Heart right ventricle (tissue), 16 donors: ENCODE measurements around the gene CILP. TPM values are rescaled to one million over a fixed set of nuclear protein-coding genes. Genes with fewer than 3 reads are reported as not detected.

Experiments used
- ATAC-seq, 8 donors: fragments of 200-7000 bp; cut with Tn5 transposase; one replicate each; pipeline ENCODE4 v1.9.1; 2020; ENCODE audit warnings: mild to moderate bottlenecking in 8 of 8, moderate library complexity in 8 of 8, moderate number of reproducible peaks in 1 of 8
- DNase-seq, 2 donors: peaks; one replicate each; pipeline ENCODE4 v3.0.0-alpha.2; 2020
- H3K27ac ChIP-seq, 10 donors: fragments of 200-600 bp; sonication (generic) in 2 of 10; one replicate each; pipeline versions ENCODE4 v1.5.0 to v1.8.0; 2020 to 2022; ENCODE audit warnings: mild to moderate bottlenecking in 3 of 10
- H3K27me3 ChIP-seq, 7 donors: fragments of 200-600 bp; one replicate each; pipeline ENCODE4 v1.8.0; 2021 to 2022; ENCODE audit warnings: mild to moderate bottlenecking in 2 of 7
- H3K36me3 ChIP-seq, 9 donors: fragments of 200-600 bp; sonication (generic) in 1 of 9; one replicate each; pipeline versions ENCODE4 v1.5.0 to v1.8.0; 2020 to 2022; ENCODE audit warnings: mild to moderate bottlenecking in 2 of 9
- H3K4me1 ChIP-seq, 9 donors: fragments of 200-600 bp; sonication (generic) in 1 of 9; one replicate each; pipeline versions ENCODE4 v1.5.0 to v1.8.0; 2020 to 2022; ENCODE audit warnings: mild to moderate bottlenecking in 4 of 9
- H3K4me3 ChIP-seq, 10 donors: fragments of 200-600 bp; sonication (generic) in 2 of 10; one replicate each; pipeline versions ENCODE4 v1.5.0 to v1.8.0; 2020 to 2022; ENCODE audit warnings: mild to moderate bottlenecking in 7 of 10, moderate library complexity in 2 of 10
- H3K9me3 ChIP-seq, 11 donors: fragments of 200-600 bp in 10 of 11; sonication (generic) in 2 of 11; one replicate each; pipeline versions ENCODE4 v1.5.0 to v1.8.0; 2013 to 2022; ENCODE audit warnings: mild to moderate bottlenecking in 2 of 11, control low read depth in 1 of 11, moderate library complexity in 1 of 11
- WGBS, 2 donors: extraction: QIAGEN DNeasy Blood & Tissue Kit; methylation state at CpG; one replicate each; pipeline ENCODE4 v1.1.7; 2013; ENCODE audit warnings: inconsistent platforms in 1 of 2; 5-methylcytosine and 5-hydroxymethylcytosine counted together
- intact Hi-C, 10 donors: fragments of 100-400 bp; cut with DNase I; formaldehyde crosslinking; loops; one replicate each; pipeline versions ENCODE4 v1.11.1 to v1.14.2; 2022
- polyA plus RNA-seq, 2 donors: library from polyadenylated mRNA; stranded (reverse); fragments of 200-250 nt; gene quantifications; one replicate each; pipeline ENCODE4 v1.2.3, GENCODE V29; 2013
- total RNA-seq, 10 donors: library from RNA; stranded (reverse); fragmentation: NEBNext Ultra II Directional in 3 of 10; extraction: Animal tissue kit (Norgen Biotek cat#: 25700) in 3 of 10; gene quantifications; one replicate each; pipeline versions ENCODE4 v1.2.1 to v1.2.4, GENCODE V29; 2021 to 2023
- TF ChIP-seq, protein P1 (sequence below), 9 donors: fragments of 200-600 bp; sonication (generic) in 2 of 9; IDR thresholded peaks; one replicate each; pipeline versions ENCODE4 v1.5.0 to v1.8.0; 2021 to 2022; ENCODE audit warnings: antibody characterized with exemption in 9 of 9, mild to moderate bottlenecking in 5 of 9, moderate library complexity in 1 of 9
- donor health status: Arrhythmogenic right ventricular cardiomyopathy.
- donor health status: ischemic (EF 13 %, LVEDD 7.1; RV severe dilation, severe dysfunction).
- donor health status: healthy with polysubstance abuse.
- donor health status: DM: no; HTN: yes; CAD: no.
- donor health status: DM: no; HTN: no; CAD: no.
- donor health status: ischemic (EF 25% LVEDD 6.9; RV normal size, moderate dysfunction).
- donor health status: ischemic (EF 25% LVEDD 5.7; RV mildly dilated, moderate dysfunction).
- donor health status: healthy.
- donor health status: DM: yes; HTN: yes; CAD: no.
- donor health status: Ischemic cardiomyopathy.
- donor health status: ischemic (EF 35%, LVEDD 5.7; RV mildly dilated, moderate dysfunction).
- donor health status: nonischemic (EF 11% LVEDD 7.7; RV severe dilation, severe dysfunction).
- donor health status: DM: yes; HTN: yes; CAD: no.
- donor health status: PGD.
- donor health status: ischemic (EF 29% LVEDD 5.4; RV normal size, mild dysfunction).
- donor health status: nonischemic (EF 23%, LVEDD 6.1; RV moderate dilation, normal function).

CILP gene
- total and polyA plus RNA-seq, 12 donors: 2.1 to 45.2 (median 7.3) TPM

DNA sequence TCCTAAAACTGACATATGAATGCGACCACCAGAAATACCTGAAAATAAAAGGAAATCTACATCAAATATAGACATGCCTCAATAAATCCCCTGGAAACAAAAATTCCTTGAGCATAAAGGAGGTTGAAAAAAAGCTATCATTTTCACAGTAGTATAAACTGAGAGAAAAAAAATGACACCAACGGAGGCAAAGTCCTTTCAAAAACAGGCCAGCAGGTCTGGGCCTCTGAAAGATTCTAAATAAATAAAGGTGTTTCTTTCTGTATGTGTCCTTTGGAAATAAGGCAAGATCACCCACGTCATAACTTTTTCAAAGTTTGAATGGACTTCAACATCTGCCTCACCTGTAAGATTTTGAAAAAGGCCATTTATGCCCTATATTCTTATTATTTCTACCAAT lies 31.1 kb downstream of the CILP start:
- WGBS, 2 donors: 93 to 95% methylated on average over 3 of the region's 3 CpGs
- intact Hi-C loops: loop anchor here in 1 of 10 donors (5.0 kb wide), 1 partner anchor 148 kb away; no protein-coding TSS in a partner anchor
- Histone ChIP-seq H3K27ac (no peak overlapping the region), H3K27me3 (no peaks in the 10 kb centered on the region), H3K36me3 (peaks cover 0 to 64% (median 38%) of the 10 kb centered on the region in 9 donors), H3K4me3 (no peak overlapping the region), H3K9me3 (no peaks in the 10 kb centered on the region), H3K4me1 (peaks cover 3 to 33% (median 28%) of the 10 kb centered on the region in 9 donors)
- TF ChIP-seq, protein P1, sequence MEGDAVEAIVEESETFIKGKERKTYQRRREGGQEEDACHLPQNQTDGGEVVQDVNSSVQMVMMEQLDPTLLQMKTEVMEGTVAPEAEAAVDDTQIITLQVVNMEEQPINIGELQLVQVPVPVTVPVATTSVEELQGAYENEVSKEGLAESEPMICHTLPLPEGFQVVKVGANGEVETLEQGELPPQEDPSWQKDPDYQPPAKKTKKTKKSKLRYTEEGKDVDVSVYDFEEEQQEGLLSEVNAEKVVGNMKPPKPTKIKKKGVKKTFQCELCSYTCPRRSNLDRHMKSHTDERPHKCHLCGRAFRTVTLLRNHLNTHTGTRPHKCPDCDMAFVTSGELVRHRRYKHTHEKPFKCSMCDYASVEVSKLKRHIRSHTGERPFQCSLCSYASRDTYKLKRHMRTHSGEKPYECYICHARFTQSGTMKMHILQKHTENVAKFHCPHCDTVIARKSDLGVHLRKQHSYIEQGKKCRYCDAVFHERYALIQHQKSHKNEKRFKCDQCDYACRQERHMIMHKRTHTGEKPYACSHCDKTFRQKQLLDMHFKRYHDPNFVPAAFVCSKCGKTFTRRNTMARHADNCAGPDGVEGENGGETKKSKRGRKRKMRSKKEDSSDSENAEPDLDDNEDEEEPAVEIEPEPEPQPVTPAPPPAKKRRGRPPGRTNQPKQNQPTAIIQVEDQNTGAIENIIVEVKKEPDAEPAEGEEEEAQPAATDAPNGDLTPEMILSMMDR (IDR thresholded peaks at IDR 0.05): no peak
- ATAC-seq: no peak
- no peak for DNase-seq

DNA sequence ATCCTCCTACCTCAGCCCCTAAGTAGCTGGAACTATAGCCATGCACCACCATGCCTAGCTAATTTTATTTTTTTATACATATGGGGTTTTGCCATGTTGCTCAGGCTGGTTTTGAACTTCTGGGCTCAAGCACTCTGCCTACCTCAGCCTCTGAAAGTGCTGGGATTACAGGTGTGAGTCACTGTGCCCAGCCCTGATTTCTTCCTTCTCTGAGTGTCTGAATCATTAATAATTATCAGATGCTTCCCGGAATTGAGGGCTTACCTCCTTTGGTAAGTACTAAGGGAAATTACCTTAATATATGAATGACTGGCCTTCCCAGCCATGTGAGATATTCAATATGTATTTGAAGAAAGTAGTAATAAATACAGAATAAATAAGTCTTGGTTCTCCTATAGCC lies 33.4 kb downstream of the CILP start:
- Histone ChIP-seq H3K4me1 (peaks cover under 1 to 22% (median 18%) of the 10 kb centered on the region in 9 donors), H3K4me3 (no peak overlapping the region), H3K27me3 (no peaks in the 10 kb centered on the region), H3K9me3 (no peaks in the 10 kb centered on the region), H3K36me3 (peaks cover 0 to 86% (median 43%) of the 10 kb centered on the region in 9 donors), H3K27ac (no peak overlapping the region)
- intact Hi-C loops: no loop called here
- DNase-seq: no peak
- ATAC-seq: no peak
- TF ChIP-seq, protein P1 (IDR thresholded peaks at IDR 0.05): no peak
- WGBS, 2 donors: 65 to 87% methylated on average over 1 of the region's 1 CpG

DNA sequence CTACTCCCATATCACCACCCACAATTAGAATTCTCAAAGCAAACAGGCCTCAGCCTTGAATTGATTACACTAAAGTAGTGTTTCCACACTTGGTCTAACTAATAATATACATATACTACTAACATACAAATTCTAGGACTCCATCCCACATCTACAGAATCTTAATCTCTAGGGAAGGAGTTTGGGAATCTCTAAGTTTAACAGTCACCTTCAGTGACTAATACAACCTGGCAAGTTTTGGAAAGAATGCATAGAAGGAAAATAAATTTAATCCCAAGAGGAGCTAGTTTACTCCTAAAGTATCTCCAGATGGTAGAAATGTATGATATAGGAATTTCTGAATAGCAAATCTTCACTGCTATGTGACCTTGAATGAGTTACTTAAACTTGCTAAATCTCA lies 35.2 kb downstream of the CILP start:
- TF ChIP-seq, protein P1 (IDR thresholded peaks at IDR 0.05): no peak
- no peaks in the 10 kb centered on the region for H3K27me3 ChIP-seq
- no peak for ATAC-seq
- H3K4me3 ChIP-seq: no peak overlapping the region
- no peak overlapping the region for H3K27ac ChIP-seq
- intact Hi-C loops: no loop called here
- H3K9me3 ChIP-seq: no peaks in the 10 kb centered on the region
- H3K36me3 ChIP-seq: peaks cover 0 to 100% (median 43%) of the 10 kb centered on the region in 9 donors
- DNase-seq: no peak
- H3K4me1 ChIP-seq: peaks cover 0 to 6% (median 2%) of the 10 kb centered on the region in 9 donors

DNA sequence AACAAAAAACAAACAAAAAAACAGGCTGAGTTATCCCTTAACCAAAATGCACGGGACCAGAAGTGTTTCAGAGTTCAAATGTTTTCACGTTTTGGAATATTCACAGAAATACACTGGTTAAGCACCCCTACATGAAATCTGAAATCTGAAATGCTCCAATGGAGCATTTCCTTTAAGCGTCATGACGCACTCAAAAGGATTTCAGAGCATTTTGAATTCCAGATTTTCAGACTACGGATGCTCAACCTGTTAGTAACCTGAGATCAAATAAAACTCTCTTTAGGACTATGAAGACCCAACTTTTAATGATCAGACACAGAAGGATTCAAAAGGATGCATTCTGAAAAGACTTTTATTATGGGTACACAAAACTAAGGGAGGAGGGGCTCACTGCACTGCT lies 35.8 kb downstream of the CILP start:
- no peaks in the 10 kb centered on the region for H3K9me3 ChIP-seq
- H3K27ac ChIP-seq: no peak overlapping the region
- no peak for ATAC-seq
- intact Hi-C loops: no loop called here
- H3K27me3 ChIP-seq: no peaks in the 10 kb centered on the region
- peaks cover 0 to 100% (median 44%) of the 10 kb centered on the region in 9 donors for H3K36me3 ChIP-seq
- 91% methylated on average over 5 of the region's 5 CpGs for WGBS, 2 donors
- DNase-seq: no peak
- no peak overlapping the region for H3K4me3 ChIP-seq
- TF ChIP-seq, protein P1 (IDR thresholded peaks at IDR 0.05): no peak
- H3K4me1 ChIP-seq: peaks cover 0 to 6% (median 0%) of the 10 kb centered on the region in 9 donors
